ENCODE results near the gene C14orf180. TPM values are rescaled to one million over a fixed set of nuclear protein-coding genes. Genes with fewer than 3 reads are reported as not detected.

C14orf180 gene
- total RNA-seq, 2 donors from 2014 or later: 1.1 to 5.1 TPM

- no peak overlapping the region for H3K4me3 ChIP-seq
- H3K27ac ChIP-seq: no peak overlapping the region
- DNase-seq (ENCODE audit: low spot score): no peak
- H3K27me3 ChIP-seq (replicated peaks; ENCODE audit: insufficient read depth): no peaks in the 10 kb centered on the region
- no peaks in the 10 kb centered on the region for H3K9me3 ChIP-seq
- H3K36me3 ChIP-seq: no peaks in the 10 kb centered on the region
- no peak for ATAC-seq (ENCODE audit: insufficient number of reproducible peaks, low FRiP score, low read depth)
- TF ChIP-seq CTCF (IDR thresholded peaks at IDR 0.05): no peak
- H3K4me1 ChIP-seq (ENCODE audit: control insufficient read depth in 1 of 2, low read depth in 2 of 2): no peaks in the 10 kb centered on the region
Observed at GRCh38 chr14:104544362-104544961, 35.1 kb upstream of the C14orf180 start.

- no peak for ATAC-seq (ENCODE audit: insufficient number of reproducible peaks, low FRiP score, low read depth)
- no peaks in the 10 kb centered on the region for H3K4me1 ChIP-seq (ENCODE audit: control insufficient read depth in 1 of 2, low read depth in 2 of 2)
- TF ChIP-seq CTCF (IDR thresholded peaks at IDR 0.05): no peak
- H3K27ac ChIP-seq: no peak overlapping the region
- no peak overlapping the region for H3K4me3 ChIP-seq
- no peaks in the 10 kb centered on the region for H3K9me3 ChIP-seq
- no peaks in the 10 kb centered on the region for H3K36me3 ChIP-seq
- no peaks in the 10 kb centered on the region for H3K27me3 ChIP-seq (replicated peaks; ENCODE audit: insufficient read depth)
- no peak for DNase-seq (ENCODE audit: low spot score)
Observed at GRCh38 chr14:104545151-104545941, 34.2 kb upstream of the C14orf180 start.

GRCh38 chr14:104545942-104546501, 33.5 kb upstream of the C14orf180 start:
- ATAC-seq (ENCODE audit: insufficient number of reproducible peaks, low FRiP score, low read depth): no peak
- no peaks in the 10 kb centered on the region for H3K4me1 ChIP-seq (ENCODE audit: control insufficient read depth in 1 of 2, low read depth in 2 of 2)
- H3K27ac ChIP-seq: no peak overlapping the region
- no peaks in the 10 kb centered on the region for H3K9me3 ChIP-seq
- no peak overlapping the region for H3K4me3 ChIP-seq
- H3K27me3 ChIP-seq (replicated peaks; ENCODE audit: insufficient read depth): no peaks in the 10 kb centered on the region
- TF ChIP-seq CTCF (IDR thresholded peaks at IDR 0.05): no peak
- H3K36me3 ChIP-seq: no peaks in the 10 kb centered on the region
- no peak for DNase-seq (ENCODE audit: low spot score)

- no peak overlapping the region for H3K27ac ChIP-seq
- TF ChIP-seq CTCF (IDR thresholded peaks at IDR 0.05): no peak
- H3K4me1 ChIP-seq (ENCODE audit: control insufficient read depth in 1 of 2, low read depth in 2 of 2): no peaks in the 10 kb centered on the region
- no peak for ATAC-seq (ENCODE audit: insufficient number of reproducible peaks, low FRiP score, low read depth)
- no peak for DNase-seq (ENCODE audit: low spot score)
- no peaks in the 10 kb centered on the region for H3K36me3 ChIP-seq
- no peak overlapping the region for H3K4me3 ChIP-seq
- H3K27me3 ChIP-seq (replicated peaks; ENCODE audit: insufficient read depth): no peaks in the 10 kb centered on the region
- no peaks in the 10 kb centered on the region for H3K9me3 ChIP-seq
Observed at GRCh38 chr14:104546591-104547309, 32.8 kb upstream of the C14orf180 start.

Measured in thoracic aorta (tissue), 2 donors.